GM19035 (cell line): ENCODE data around the gene WNT2B.

Source experiments
- ATAC-seq: cut with Tn5 transposase; IDR thresholded peaks from one replicate; pipeline ENCODE4 v1.9.1; 2021; ENCODE audit not compliant: unreplicated experiment

The WNT2B gene

DNA sequence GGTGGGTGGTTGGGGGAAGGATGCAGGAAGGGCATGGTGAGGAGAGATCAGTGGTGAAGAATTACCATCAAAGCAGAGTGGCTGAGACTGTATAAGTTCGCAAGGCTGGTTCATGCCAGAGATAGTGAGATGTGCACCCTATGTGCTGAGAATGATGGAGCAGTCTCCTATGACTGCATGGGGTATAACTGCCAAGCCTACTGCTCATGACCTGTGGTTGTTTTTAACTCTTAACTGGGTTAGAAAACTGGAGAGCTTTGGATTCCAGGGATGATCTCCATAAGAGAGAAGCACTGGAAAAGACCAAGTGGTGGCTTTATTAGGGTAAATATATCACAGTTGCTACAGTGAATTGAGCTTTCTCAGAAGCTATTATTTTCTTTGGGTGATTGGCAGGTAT, 16.2 kb downstream of the WNT2B start:
- no peak for ATAC-seq

DNA sequence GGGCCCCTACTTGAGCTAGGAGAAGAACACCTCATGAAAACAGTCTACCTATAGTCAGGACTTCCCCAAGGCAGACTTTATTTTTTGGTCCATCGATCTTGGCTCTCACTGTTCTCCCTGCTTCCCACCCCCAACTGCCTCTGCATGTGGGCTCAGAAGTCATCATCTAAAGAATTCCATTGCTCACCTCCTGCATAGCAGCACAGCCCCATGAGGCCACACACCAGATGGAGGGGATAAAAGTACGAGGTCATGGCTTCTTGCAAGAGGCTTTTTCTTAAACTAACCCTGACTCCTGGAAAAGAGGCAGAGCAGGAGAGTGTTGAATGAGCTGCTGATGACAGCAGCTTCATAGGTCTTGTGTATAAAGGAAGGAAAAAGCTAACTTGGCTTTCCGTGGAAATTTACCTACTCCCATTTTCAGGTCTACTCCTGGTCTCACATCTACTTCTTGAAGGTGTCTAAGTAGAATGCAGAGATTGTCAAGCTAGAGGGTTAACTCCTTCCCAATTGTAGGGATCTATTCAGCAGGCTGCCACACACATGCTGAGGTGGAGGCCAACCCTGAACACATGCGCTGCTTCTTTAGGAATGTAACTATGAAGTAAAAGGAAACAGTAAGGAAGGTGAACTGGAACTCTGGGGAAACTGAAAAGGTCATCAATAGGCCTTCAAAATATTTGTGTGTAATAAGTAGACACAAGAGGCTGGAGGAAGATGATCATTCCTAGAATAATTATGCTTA, 18.7 kb downstream of the WNT2B start:
- ATAC-seq = no peak

DNA sequence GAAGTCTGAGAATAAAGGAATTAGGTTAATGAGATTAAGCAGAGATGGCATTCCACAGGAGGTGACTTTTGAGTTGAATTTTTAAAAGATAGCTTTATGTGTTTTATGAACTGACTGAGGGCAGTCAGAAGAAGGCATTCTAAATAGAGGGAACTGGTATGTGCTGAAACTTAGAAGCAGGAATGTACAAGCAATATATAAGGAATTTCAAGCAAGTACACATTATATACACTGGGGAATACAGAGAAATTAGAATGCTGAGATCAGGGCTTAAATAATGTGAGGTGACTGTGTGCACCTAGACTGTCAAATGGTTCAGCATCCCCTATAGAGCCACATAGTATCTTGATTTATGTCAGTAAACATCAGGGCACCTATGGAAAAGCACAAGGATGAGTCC, 19.3 kb downstream of the WNT2B start:
- no peak for ATAC-seq

DNA sequence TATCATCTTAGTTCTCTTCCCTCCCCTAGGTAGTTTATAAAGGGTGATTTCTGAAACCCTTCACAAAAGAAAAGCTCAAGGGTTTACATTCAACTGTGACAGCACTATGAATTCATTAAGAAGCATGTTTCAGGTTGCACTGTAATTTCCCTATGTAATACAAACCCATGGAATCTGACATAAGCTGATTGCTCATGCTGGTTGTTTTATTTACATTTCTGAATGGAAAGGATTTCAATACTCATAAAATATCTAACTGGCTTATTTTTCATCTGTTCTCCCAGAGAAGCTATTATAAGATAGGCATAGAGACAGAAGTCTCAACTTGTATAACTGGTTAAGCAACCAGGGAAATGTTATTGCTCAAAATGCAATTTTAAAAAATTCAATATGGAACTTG, 20.5 kb downstream of the WNT2B start:
- no peak for ATAC-seq

DNA sequence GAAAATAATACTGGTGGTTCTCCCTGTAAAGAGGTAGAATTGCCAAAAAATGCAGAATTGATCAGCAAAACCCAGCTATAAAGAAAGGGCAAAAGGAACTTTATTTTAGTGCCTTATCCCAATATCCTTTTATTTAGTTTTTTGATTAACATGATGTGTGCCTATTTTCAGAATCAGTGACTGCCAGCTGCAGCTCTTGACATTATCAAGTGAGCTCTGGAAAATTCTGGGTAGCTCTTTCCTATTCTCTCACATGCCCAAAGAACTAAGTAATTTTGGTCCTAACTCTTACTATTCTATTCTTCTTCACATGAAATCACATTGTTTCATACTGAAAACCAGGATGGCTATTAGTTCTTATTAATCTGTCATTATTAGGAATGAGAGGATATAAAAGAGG, 22.1 kb downstream of the WNT2B start:
- no peak for ATAC-seq

DNA sequence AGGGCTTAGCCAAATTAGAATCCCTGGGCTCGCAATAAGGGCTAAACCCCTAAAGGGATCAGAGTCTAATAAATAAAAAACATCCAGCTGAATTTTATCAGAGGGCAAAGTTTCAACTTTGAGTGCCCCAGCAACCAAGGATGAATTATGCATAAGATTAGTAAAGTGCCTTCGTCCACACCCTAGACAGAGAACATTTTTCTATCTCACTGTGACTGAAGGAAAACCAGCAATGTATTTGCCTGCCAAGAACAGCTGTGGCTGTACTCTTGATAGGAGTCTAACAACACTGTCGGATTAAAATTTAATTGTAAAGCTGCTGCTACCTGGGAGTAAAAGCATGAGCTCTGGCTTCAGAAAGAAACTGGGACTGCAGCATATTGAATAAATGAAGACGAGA, 23.3 kb downstream of the WNT2B start:
- ATAC-seq = no peak

DNA sequence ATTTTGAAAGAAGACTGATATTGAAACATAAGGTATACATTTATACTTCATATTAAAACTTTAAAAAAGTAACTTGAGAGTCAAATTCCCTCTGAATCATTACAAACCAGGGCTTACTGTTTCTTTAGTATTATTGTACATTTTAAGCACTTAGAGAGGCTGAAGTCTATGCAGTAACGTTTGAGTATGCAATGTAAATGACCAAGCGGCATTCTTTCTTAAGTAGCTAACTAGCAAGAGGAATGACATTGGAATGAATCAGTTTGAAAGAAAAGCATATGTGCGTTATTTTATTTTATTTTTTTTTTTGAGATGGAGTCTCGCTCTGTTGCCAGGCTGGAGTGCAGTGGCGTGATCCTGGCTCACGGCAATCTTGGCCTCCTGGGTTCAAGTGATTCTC, 24.3 kb downstream of the WNT2B start:
- no peak for ATAC-seq

DNA sequence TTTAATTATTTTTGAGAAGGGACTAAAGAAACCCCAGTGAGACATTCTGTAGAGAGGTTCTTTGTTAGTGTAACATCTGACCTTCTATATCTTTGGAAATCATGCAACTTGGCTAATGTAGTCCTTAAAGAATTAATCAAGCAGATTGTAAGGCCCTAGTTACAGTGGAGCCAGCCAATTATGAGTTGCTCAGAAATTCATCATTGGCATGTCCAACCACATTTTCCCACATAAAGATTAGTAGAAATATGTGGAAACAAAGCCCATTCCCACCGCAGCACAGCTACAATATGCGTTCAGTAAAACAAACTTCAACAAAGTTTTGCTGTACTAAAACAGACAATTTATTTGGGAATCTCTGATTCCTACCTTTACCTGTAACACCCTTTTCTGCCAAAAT, 27.8 kb downstream of the WNT2B start:
- no peak for ATAC-seq

DNA sequence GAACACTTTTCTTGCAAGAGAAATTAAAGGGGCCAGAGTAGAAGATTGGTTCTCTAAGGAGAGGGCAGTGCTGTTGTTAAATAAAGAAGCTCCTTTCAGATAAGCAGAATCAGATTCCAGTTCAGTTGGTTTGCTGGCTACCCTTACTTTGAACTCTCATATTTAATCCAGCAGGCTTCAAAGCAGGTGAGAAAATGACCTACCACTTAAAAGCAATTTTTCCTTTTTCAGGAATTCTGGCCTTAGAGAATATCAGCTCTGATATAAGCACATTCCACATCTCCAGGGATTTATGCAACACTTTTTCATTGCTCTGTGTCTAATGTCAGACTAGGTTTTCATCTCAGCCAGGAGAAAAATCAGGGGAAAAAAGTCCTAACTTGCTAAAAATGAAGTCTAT, 28.7 kb downstream of the WNT2B start:
- no peak for ATAC-seq

DNA sequence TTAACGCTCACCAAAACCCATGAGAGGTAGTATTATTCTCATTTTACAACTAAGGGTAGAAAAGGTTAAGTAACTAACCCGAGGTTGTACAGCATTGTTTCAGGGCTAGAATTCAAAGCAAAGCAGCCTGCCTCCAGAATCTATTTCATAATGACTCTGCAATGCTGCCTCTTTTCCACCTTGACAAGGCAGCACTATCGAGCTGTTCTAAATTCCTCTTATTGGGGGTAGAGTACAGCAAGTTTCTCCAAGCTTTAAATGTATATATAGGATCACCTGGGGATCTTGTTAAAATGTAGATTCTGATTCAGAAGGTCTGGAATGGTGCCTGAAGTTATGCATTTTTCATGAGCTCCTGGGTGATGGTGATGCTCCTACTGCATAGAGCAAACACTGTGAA, 30.1 kb downstream of the WNT2B start:
- ATAC-seq = no peak

DNA sequence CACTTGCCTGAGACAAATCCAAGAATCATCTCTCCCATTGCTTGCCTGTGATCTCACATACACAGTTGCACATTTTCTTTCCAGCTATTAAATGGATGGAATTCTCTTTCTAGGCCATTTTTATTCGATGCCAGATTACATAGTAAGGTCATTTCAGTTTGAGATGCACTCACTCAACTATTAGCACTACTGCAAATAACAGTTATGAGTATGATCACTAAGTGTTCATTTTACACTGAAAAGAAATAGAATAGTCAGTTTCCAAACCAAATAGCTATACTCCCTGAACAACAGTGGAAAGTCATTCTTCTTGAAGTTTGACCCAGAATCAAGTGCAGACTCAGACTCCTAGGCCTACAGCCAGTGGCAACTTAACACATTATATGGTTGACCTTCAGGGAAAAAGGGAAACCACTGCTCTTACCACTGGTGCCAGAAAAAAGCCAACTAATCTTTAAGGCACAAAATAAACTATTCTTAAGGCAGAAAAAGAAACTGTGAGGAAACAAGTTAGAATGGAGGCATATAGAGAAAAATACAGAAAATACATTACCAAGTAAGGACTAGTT, 31.5 kb downstream of the WNT2B start:
- ATAC-seq = no peak

DNA sequence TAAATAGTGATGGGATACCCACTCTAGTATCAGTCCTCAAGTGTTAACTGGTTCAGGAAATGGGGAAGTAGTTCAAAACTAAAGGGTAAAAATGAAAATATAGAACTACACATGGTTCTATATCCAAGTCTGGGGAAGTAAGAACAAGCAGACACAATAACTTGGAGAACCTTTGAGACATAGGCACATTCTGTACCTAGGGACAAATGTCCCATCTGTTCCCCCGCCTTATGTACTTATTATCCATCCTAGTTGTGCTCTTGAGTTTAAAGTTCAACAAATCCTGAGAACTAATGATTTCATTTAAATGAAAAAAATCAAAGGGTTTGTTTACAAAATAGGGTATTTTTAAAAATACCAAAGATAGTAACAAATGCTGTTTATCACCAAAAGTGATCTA, 32.5 kb downstream of the WNT2B start:
- no peak for ATAC-seq

DNA sequence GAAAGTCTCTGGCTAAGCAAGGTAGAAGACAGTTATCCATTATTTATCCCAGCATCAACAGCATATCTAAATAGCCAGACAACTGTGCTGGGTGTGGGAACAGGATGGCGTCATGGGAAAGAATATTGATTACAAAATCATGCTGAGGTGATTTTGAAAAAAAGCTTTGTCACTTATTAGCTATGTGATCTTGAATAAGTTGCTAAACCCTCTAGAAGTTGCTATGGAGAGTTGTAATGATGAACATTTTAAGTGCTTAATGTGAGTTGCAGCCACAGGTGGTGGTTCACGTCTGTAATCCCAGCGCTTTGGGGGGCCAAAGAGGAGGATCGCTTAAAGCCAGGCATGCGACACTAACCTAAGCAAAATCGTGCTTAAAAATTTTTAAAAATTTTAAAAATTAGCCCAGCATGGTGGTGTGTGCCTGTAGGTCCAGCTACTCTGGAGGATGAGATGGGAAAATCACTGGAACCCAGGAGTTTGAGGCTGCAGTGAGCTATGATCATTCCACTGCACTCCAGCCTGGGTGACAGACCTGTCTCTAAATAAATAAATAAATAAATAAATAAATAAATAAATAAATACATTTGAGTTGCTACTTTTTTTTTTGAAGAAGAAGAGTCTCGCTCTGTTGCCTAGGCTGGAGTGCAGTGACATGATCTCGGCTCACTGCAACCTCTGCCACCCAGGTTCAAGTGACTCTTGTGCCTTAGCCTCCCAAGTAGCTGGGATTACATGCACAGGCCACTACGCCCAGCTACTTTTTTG, 33.6 kb downstream of the WNT2B start:
- no peak for ATAC-seq

DNA sequence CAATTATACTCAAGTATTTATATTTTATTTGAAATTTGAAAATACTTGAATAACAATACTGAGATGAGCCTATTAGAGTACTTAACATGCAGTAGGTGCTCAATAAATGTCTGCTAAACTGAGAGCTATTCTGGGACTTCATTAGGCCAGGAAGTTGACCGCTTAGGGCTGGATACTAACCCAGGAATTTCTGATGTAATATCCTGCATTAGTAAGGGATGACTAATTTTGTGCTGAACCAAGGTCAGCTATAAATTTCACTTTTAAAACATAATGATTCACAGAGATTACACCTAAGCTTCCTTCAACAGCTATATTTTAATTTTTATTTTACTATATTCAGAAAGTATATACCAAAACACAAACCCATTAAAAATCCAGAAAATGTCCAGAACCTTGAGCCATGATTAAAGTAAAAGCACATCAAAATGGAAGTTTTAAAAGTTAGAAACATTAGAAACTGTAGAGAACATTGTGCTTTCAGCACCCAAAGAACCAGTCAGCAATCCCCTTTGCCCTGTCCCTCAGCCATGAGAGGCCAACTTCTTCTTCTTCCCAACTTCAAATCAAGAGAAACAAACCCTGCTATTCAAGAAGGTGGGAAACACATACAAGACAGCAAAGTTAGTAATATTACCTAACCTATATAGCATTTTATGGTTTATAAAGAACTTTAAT, 35.4 kb downstream of the WNT2B start:
- no peak for ATAC-seq

DNA sequence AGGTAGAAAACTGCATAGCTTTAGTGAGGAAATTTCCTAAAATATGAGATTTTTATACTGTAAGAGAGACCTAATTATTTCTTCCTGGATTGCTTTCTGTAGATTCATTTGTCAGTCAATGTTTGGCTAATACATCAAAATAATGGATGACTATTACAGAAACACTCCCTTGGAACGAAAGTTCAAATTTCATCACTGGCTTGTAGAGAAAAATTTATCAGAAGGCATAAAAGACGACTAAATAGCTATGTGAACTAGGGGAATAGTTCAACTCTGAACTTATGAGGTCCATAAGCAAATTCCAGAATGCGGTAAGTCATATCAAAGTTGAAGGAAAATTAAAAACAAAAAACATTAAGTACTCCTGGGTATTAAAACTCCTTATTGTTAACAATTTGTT, 36.0 kb downstream of the WNT2B start:
- no peak for ATAC-seq

DNA sequence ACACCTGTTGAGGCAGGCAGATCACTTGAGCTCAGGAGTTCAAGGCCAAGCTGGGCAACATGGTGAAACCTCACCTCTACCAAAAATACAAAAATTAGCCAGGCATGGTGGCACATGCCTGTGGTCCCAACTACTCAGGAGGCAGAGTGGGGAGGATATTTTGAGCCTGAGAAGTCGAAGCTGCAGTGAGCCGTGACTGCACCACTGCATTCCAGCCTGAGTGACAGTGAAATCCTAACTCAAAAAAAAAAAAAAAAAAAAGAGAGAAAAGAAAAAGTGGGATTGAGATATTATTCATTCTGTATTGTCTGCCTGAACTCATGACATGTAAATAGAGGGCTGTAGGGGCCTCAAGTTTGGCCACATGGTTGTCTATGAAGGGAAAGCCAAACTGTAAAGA, 37.3 kb downstream of the WNT2B start:
- ATAC-seq = no peak

DNA sequence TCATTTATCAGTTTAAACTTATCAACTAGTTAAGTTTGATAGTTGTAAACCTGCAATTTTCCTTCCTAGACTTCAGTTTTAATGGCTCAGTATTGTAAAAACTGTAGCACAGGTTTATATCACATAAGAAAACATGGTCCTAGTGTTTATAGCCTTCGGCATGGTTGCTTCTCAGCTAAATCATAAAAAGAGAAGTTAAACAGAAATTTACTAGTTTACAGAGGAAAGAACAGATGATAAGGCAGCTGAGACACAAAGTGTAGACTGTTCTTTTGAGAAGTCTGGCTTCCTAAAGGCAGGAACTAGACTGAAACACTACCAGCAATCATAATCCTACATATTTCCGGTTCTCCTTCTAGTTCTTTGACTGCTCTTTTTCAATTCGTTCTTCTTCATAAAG, 39.8 kb downstream of the WNT2B start:
- no peak for ATAC-seq

DNA sequence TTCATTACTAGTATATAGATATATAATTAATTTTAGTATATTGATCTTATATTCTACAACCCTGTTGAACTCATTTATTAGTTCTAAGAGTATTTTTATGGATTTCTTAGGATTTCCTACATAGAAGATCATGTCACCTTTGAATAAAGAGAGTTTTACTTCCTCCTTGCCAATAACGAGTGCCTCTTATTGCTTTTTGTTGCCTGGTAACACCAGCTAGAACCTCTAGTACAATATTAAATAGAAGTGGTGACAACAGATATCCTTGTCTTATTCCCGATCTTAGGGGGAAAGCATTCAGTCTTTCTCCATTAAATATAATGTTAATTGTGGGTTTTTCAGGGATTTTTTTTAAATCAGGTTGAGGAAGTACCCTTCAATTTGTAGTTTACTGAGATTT, 40.8 kb downstream of the WNT2B start:
- ATAC-seq = no peak

DNA sequence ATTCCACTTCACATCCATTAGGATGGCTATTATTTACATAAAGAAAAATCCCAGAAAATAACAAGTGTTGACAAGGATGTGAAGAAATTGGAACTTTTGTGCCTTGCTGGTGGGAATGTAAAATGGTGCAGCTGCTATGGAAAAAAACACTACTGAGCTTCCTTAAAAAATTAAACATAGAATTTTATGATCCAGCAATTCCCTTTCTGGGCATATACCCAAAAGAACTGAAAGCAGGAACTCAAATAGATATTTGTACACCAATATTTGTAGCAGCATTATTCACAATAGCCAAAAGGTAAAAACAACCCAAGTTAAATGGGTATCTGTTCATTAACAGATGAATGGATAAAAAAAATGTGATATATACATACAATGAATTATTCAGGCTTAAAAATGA, 45.6 kb downstream of the WNT2B start:
- no peak for ATAC-seq

DNA sequence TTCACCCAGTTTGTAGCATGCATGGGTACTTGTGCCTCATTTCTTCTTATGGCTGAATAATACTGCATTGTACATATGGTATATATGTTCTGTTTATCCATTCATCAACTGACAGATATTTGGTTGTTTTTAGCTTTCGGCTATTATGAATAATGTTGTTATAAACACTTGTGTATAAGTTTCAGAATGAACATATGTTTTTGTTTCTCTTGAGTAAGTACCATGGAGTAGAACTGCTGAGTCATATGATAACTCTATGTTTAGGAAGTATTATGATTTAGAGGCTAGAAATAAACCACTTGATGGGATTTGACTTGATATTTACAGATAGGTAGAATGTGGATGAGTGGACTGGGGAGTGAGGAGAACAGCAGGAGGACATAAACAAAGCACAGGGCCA, 48.6 kb downstream of the WNT2B start:
- ATAC-seq = no peak

DNA sequence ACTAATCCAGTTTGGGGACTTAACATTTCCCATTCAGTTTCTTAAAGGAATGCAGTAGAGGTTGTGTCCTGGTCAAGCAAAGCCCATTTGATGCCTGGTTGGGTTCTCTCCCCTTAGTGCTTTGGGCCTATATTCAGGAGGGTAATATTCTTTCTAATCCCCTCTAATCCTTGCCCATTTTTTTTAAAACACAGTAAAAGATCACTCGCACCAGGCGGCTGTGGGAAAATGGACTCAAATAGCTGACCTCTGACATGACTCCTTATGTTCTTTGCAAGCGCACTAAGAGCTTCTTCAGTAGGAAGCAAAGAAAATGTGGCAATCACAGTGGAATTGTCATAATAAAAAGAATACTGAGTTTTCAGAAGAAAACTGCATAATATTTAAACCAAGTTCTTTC, 49.9 kb downstream of the WNT2B start:
- no peak for ATAC-seq

DNA sequence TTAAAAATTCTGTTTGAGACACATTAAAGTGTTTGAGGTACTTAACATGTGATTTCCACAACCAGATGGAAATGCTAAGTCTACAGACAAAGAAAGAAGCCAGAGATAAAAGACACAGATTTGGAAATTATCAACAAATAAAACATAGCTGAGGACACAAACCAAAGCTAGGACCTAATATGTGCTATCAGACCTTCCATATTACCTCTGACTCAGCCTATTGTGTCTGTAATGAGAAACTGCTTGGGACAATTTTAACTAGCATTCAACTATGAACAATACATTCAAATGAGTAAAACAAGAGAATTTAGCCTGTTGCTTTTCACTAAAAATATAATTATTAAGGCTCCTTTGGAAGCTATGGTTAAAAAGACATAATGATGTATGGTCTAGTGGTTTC, 54.6 kb downstream of the WNT2B start:
- ATAC-seq = no peak
